RWPE2 (cell line): Measurements from ENCODE around the gene CTTNBP2.

ENCODE experiments used
- ATAC-seq: fragments of 200-7000 bp; cut with Tn5 transposase; 3 replicates; pipeline ENCODE4 v1.9.1; 2021; ENCODE audit warnings: low read depth
- DNase-seq: peaks from one replicate; pipeline ENCODE4 v3.0.0-alpha.2; 2020; ENCODE audit warnings: low spot score
- H3K27ac ChIP-seq: fragments of 450-650 bp; 2 replicates; pipeline ENCODE4 v1.5.1; 2017; ENCODE audit warnings: mild to moderate bottlenecking; ENCODE audit not compliant: poor library complexity, severe bottlenecking
- H3K27me3 ChIP-seq: fragments of 250-450 bp; sonication (Bioruptor Pico); 2 replicates; pipeline ENCODE4 v1.5.1; 2021; ENCODE audit warnings: mild to moderate bottlenecking, moderate library complexity; ENCODE audit not compliant: insufficient read depth, poor library complexity, severe bottlenecking
- H3K36me3 ChIP-seq: fragments of 250-450 bp; sonication (Bioruptor Pico); 2 replicates; pipeline ENCODE4 v1.5.1; 2020; ENCODE audit warnings: low read depth, mild to moderate bottlenecking, moderate library complexity
- H3K4me1 ChIP-seq: fragments of 250-450 bp; sonication (Bioruptor Pico); 2 replicates; pipeline ENCODE4 v1.5.1; 2021; ENCODE audit warnings: mild to moderate bottlenecking, moderate library complexity; ENCODE audit not compliant: insufficient read depth, poor library complexity, severe bottlenecking
- H3K4me3 ChIP-seq: fragments of 250-450 bp; sonication (Bioruptor Pico); 2 replicates; pipeline ENCODE4 v1.5.1; 2021; ENCODE audit warnings: mild to moderate bottlenecking, moderate library complexity; ENCODE audit not compliant: severe bottlenecking
- H3K9me3 ChIP-seq: fragments of 250-450 bp; sonication (Bioruptor Pico); 2 replicates; pipeline ENCODE4 v1.5.1; 2021; ENCODE audit warnings: mild to moderate bottlenecking, moderate library complexity; ENCODE audit not compliant: severe bottlenecking
- CTCF ChIP-seq: fragments of 450-650 bp; IDR thresholded peaks from one replicate; pipeline ENCODE4 v1.5.1; 2017; ENCODE audit warnings: mild to moderate bottlenecking, moderate library complexity; ENCODE audit not compliant: poor library complexity, severe bottlenecking

CTTNBP2 gene

DNA sequence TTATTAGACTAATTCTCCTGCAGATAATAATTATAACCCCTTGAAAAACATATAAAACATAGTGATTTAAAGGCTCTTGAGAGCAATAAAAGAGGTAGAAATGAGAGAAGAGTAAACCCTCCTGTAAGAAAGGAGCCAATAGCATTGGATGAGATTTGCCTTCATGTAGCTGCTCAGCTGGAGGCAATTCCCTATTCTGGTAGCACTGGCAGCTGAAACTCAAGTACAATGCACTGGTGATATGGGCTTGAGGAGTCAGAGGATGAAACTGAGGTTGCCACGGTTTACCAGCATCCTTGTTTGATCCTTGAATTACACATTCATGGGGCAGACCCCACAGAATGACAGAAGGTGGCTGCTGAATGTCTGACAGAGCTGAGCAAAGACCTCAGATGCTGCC lies 76.4 kb downstream of the CTTNBP2 start:
- no peaks in the 10 kb centered on the region for H3K9me3 ChIP-seq
- no peaks in the 10 kb centered on the region for H3K4me1 ChIP-seq
- DNase-seq: no peak
- H3K4me3 ChIP-seq: no peak overlapping the region
- H3K36me3 ChIP-seq: no peaks in the 10 kb centered on the region
- no peak overlapping the region for H3K27ac ChIP-seq
- peaks cover 6% of the 10 kb centered on the region for H3K27me3 ChIP-seq
- no peak for TF ChIP-seq CTCF
- ATAC-seq: no peak

- ATAC-seq (no peak), DNase-seq (no peak)
- Histone ChIP-seq H3K4me3 (no peak overlapping the region), H3K9me3 (no peaks in the 10 kb centered on the region), H3K4me1 (no peaks in the 10 kb centered on the region), H3K36me3 (no peaks in the 10 kb centered on the region), H3K27ac (no peak overlapping the region), H3K27me3 (no peaks in the 10 kb centered on the region)
- no peak for TF ChIP-seq CTCF
Measured at GRCh38 chr7:117793976-117794375, 79.3 kb downstream of the CTTNBP2 start.

GRCh38 chr7:117793521-117793920 lies 79.7 kb downstream of the CTTNBP2 start:
- Histone ChIP-seq H3K27me3 (no peaks in the 10 kb centered on the region), H3K36me3 (no peaks in the 10 kb centered on the region), H3K27ac (no peak overlapping the region), H3K4me3 (no peak overlapping the region), H3K4me1 (no peaks in the 10 kb centered on the region), H3K9me3 (no peaks in the 10 kb centered on the region)
- ATAC-seq (no peak; the same call in 2 of the 3 replicates), DNase-seq (no peak)
- TF ChIP-seq CTCF: no peak

DNA sequence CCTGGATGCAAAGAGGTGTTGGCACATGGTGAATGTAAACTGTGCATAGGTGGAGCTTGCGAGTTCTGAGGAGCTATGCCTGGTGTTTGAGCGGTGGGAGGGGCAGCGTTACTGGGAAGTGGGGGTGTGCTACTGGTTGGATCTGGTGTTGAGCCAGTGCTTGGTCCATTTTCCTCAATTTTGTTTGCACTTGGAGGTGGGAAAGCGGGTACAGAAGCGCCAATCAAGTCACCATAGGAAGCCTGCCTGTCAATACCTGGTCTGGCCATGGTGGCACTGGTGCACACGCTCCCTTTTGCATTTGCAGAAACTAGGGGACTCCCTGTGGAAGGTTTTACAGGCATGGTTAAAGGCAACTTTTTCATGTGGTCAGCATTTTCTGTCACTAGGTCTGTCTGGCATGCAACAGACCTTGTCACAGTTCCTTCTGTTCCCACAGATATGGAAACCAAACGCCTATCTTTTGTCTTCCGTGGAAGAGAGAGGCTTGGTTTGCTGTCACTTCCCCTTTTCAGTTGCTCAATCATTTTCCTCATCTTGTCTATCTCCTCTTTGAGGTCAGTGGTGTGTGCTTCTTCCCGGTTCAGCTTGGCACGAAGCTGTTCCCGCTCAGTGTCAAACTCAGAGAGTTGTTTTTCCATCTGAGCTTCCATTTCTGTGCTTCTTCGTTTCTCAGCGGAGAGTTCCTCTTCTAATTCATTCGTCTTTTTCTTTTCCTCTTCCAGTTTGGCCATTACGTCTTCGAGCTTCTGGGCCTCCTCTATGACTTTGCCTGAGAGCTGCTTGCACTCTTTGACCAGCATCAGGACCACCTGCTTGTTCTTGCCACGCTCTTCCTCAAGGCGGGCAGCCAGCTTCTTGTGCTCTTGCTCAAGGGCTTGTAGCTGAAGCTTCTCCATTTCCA lies 81.1 kb downstream of the CTTNBP2 start:
- H3K4me1 ChIP-seq: no peaks in the 10 kb centered on the region
- no peak for ATAC-seq
- TF ChIP-seq CTCF: no peak

GRCh38 chr7:117790731-117791130 lies 82.5 kb downstream of the CTTNBP2 start:
- Histone ChIP-seq H3K27ac (no peak overlapping the region), H3K27me3 (no peaks in the 10 kb centered on the region), H3K9me3 (no peaks in the 10 kb centered on the region), H3K4me1 (no peaks in the 10 kb centered on the region), H3K36me3 (no peaks in the 10 kb centered on the region), H3K4me3 (no peak overlapping the region)
- ATAC-seq (no peak), DNase-seq (no peak)
- no peak for TF ChIP-seq CTCF

More for the DNA sequence above, 81.1 kb downstream of the CTTNBP2 start:
- no peak overlapping the region for H3K4me3 ChIP-seq
- no peaks in the 10 kb centered on the region for H3K27me3 ChIP-seq
- H3K27ac ChIP-seq: no peak overlapping the region
- no peaks in the 10 kb centered on the region for H3K9me3 ChIP-seq
- H3K36me3 ChIP-seq: no peaks in the 10 kb centered on the region
- DNase-seq: no peak
